Tibial nerve (tissue), 4 donors: ENCODE measurements around the gene KCNA3. TPM values are rescaled to one million over a fixed set of nuclear protein-coding genes. Genes with fewer than 3 reads are reported as not detected.
A peak's percentile ranks its signal among the peaks of the same experiment; 100 is the strongest.

Experiments used
- DNase-seq, 2 donors: peaks; one replicate each; pipeline ENCODE4 v3.0.0-alpha.2; 2019; ENCODE audit warnings: low spot score in 2 of 2
- H3K27ac ChIP-seq, 4 donors: fragments of 200-600 bp; sonication (generic) in 3 of 4; one replicate each; pipeline ENCODE4 v1.5.1; 2017 to 2019; ENCODE audit warnings: mild to moderate bottlenecking in 1 of 4
- H3K27me3 ChIP-seq, 2 donors: fragments of 200-600 bp; sonication (generic) in 1 of 2; one replicate each; pipeline versions ENCODE4 v1.5.1 to v1.6.0; 2017 to 2019
- H3K36me3 ChIP-seq, 3 donors: fragments of 200-600 bp; sonication (generic); one replicate each; pipeline ENCODE4 v1.5.1; 2018 to 2019
- H3K4me1 ChIP-seq, 4 donors: fragments of 200-600 bp; sonication (generic) in 3 of 4; one replicate each; pipeline ENCODE4 v1.5.1; 2017 to 2019
- H3K4me3 ChIP-seq, 4 donors: fragments of 200-600 bp; sonication (generic) in 3 of 4; one replicate each; pipeline ENCODE4 v1.5.1; 2017 to 2019; ENCODE audit warnings: mild to moderate bottlenecking in 1 of 4, moderate library complexity in 1 of 4
- H3K9me3 ChIP-seq, 4 donors: fragments of 200-600 bp; sonication (generic) in 3 of 4; one replicate each; pipeline ENCODE4 v1.5.1; 2017 to 2019
- CTCF ChIP-seq, 5 experiments: fragments of 200-600 bp in 3 of 5; fragments of 450-650 bp in 2 of 5; sonication (generic) in 3 of 5; IDR thresholded peaks; one replicate each; pipeline ENCODE4 v1.5.1; 2016 to 2019; ENCODE audit warnings: antibody characterized with exemption in 5 of 5, mild to moderate bottlenecking in 3 of 5, moderate library complexity in 2 of 5
- EP300 ChIP-seq, 2 donors: sonication (generic); formaldehyde crosslinking; IDR thresholded peaks; one replicate each; pipeline ENCODE4 v1.6.1; 2017; ENCODE audit warnings: antibody characterized with exemption in 2 of 2, mild to moderate bottlenecking in 1 of 2
- POLR2A ChIP-seq, 2 donors: fragments of 450-650 bp; IDR thresholded peaks; one replicate each; pipeline ENCODE4 v1.6.1; 2017; ENCODE audit warnings: antibody characterized with exemption in 2 of 2, mild to moderate bottlenecking in 2 of 2, moderate library complexity in 2 of 2
- WGBS, 2 donors: methylation state at CpG; one replicate each; pipeline ENCODE4 v1.1.5; 2018; 5-methylcytosine and 5-hydroxymethylcytosine counted together
- total RNA-seq, 4 donors: library from RNA; depleted of rRNA; stranded (reverse); fragments of >200 nt; gene quantifications; one replicate each; pipeline ENCODE4 v1.1.0, GENCODE V29; 2016

The KCNA3 gene
- total RNA-seq, 4 donors from 2014 or later = 0.30 to 3.9 (median 1.2) TPM

GRCh38 chr1:110657351-110657750 is 17.4 kb downstream of the KCNA3 start:
- DNase-seq = no peak
- TF ChIP-seq CTCF (IDR thresholded peaks at IDR 0.05) (no peak), EP300 (IDR thresholded peaks at IDR 0.05) (no peak)
- WGBS, 2 donors = 72 to 77% methylated on average over 2 of the region's 2 CpGs

GRCh38 chr1:110650609-110651008 is 24.1 kb downstream of the KCNA3 start:
- peaks cover 0 to 7% (median 2%) of the 10 kb centered on the region in 4 donors for H3K4me1 ChIP-seq
- no peaks in the 10 kb centered on the region for H3K36me3 ChIP-seq
- TF ChIP-seq POLR2A (IDR thresholded peaks at IDR 0.05) (no peak), EP300 (IDR thresholded peaks at IDR 0.05) (no peak), CTCF (IDR thresholded peaks at IDR 0.05) (no peak)
- H3K4me3 ChIP-seq = no peak overlapping the region
- no peak for DNase-seq
- no peak overlapping the region for H3K27ac ChIP-seq
- no peaks in the 10 kb centered on the region for H3K9me3 ChIP-seq
- H3K27me3 ChIP-seq = no peaks in the 10 kb centered on the region
- WGBS, 2 donors = 63 to 68% methylated on average over 2 of the region's 2 CpGs

More at GRCh38 chr1:110657351-110657750, 17.4 kb downstream of the KCNA3 start:
- Histone ChIP-seq H3K27me3 (no peaks in the 10 kb centered on the region), H3K9me3 (no peaks in the 10 kb centered on the region), H3K4me3 (no peak overlapping the region), H3K36me3 (no peaks in the 10 kb centered on the region), H3K4me1 (no peaks in the 10 kb centered on the region), H3K27ac (no peak overlapping the region)

- TF ChIP-seq POLR2A (IDR thresholded peaks at IDR 0.05) (no peak), CTCF (IDR thresholded peaks at IDR 0.05) (no peak), EP300 (IDR thresholded peaks at IDR 0.05) (no peak)
- WGBS, 2 donors = 47 to 67% methylated on average over 2 of the region's 2 CpGs
- peaks cover 0 to 7% (median 2%) of the 10 kb centered on the region in 4 donors for H3K4me1 ChIP-seq
Measured at GRCh38 chr1:110648417-110648816, 26.3 kb downstream of the KCNA3 start.

GRCh38 chr1:110647254-110647891 is 27.4 kb downstream of the KCNA3 start:
- Histone ChIP-seq H3K27me3 (no peaks in the 10 kb centered on the region), H3K9me3 (no peaks in the 10 kb centered on the region), H3K27ac (no peak overlapping the region), H3K4me3 (no peak overlapping the region), H3K36me3 (no peaks in the 10 kb centered on the region), H3K4me1 (peaks cover 0 to 7% (median 2%) of the 10 kb centered on the region in 4 donors)
- TF ChIP-seq EP300 (IDR thresholded peaks at IDR 0.05) (peak in 1 of 2 donors; percentile 15), POLR2A (IDR thresholded peaks at IDR 0.05) (no peak), CTCF (IDR thresholded peaks at IDR 0.05) (no peak)
- no peak for DNase-seq
- 47 to 49% methylated on average over 5 of the region's 5 CpGs for WGBS, 2 donors

More at GRCh38 chr1:110648417-110648816, 26.3 kb downstream of the KCNA3 start:
- Histone ChIP-seq H3K4me3 (no peak overlapping the region), H3K36me3 (no peaks in the 10 kb centered on the region), H3K27me3 (no peaks in the 10 kb centered on the region), H3K9me3 (no peaks in the 10 kb centered on the region), H3K27ac (no peak overlapping the region)
- no peak for DNase-seq

GRCh38 chr1:110645821-110646735 is 28.7 kb downstream of the KCNA3 start:
- no peak for DNase-seq
- H3K4me1 ChIP-seq = peaks cover 0 to 7% (median 2%) of the 10 kb centered on the region in 4 donors
- TF ChIP-seq POLR2A (IDR thresholded peaks at IDR 0.05) (no peak), EP300 (IDR thresholded peaks at IDR 0.05) (no peak), CTCF (IDR thresholded peaks at IDR 0.05) (no peak)
- H3K27ac ChIP-seq = no peak overlapping the region
- H3K4me3 ChIP-seq = no peak overlapping the region
- H3K27me3 ChIP-seq = no peaks in the 10 kb centered on the region
- H3K36me3 ChIP-seq = no peaks in the 10 kb centered on the region
- no peaks in the 10 kb centered on the region for H3K9me3 ChIP-seq
- WGBS, 2 donors = 54 to 58% methylated on average over 4 of the region's 4 CpGs
